HG02973 (cell line): Measurements from ENCODE around the gene UNC119.

Source experiments
- ATAC-seq: cut with Tn5 transposase; IDR thresholded peaks from one replicate; pipeline ENCODE4 v1.9.1; 2021; ENCODE audit warnings: moderate library complexity; ENCODE audit not compliant: unreplicated experiment

The UNC119 gene

GRCh38 chr17:28500712-28501379 is 51.6 kb downstream of the UNC119 start:
- peak; percentile 44 for ATAC-seq

GRCh38 chr17:28499684-28500357 is 52.6 kb downstream of the UNC119 start:
- ATAC-seq = no peak

GRCh38 chr17:28499364-28499664 is 53.1 kb downstream of the UNC119 start:
- no peak for ATAC-seq

GRCh38 chr17:28498652-28499363 is 53.6 kb downstream of the UNC119 start:
- no peak for ATAC-seq

GRCh38 chr17:28497931-28498330 is 54.5 kb downstream of the UNC119 start:
- no peak for ATAC-seq
